ENCODE measurements around the gene DKC1. TPM values are rescaled to one million over a fixed set of nuclear protein-coding genes. Genes with fewer than 3 reads are reported as not detected.
A peak's percentile ranks its signal among the peaks of the same experiment; 100 is the strongest.

Gene DKC1
- total and polyA plus RNA-seq, 9 donors = 17.0 to 60.6 (median 34.4) TPM

- H3K9me3 ChIP-seq = no peaks in the 10 kb centered on the region
- intact Hi-C loops (cut with DNase I) = no loop called here
- H3K4me1 ChIP-seq (ENCODE audit: insufficient read depth) = no peaks in the 10 kb centered on the region
- H3K27ac ChIP-seq = no peak overlapping the region
- no peak overlapping the region for H3K4me3 ChIP-seq
- TF ChIP-seq, protein P1, sequence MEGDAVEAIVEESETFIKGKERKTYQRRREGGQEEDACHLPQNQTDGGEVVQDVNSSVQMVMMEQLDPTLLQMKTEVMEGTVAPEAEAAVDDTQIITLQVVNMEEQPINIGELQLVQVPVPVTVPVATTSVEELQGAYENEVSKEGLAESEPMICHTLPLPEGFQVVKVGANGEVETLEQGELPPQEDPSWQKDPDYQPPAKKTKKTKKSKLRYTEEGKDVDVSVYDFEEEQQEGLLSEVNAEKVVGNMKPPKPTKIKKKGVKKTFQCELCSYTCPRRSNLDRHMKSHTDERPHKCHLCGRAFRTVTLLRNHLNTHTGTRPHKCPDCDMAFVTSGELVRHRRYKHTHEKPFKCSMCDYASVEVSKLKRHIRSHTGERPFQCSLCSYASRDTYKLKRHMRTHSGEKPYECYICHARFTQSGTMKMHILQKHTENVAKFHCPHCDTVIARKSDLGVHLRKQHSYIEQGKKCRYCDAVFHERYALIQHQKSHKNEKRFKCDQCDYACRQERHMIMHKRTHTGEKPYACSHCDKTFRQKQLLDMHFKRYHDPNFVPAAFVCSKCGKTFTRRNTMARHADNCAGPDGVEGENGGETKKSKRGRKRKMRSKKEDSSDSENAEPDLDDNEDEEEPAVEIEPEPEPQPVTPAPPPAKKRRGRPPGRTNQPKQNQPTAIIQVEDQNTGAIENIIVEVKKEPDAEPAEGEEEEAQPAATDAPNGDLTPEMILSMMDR (IDR thresholded peaks at IDR 0.05) = peak; percentile 32 to 67 (median 50)
- TF ChIP-seq POLR2A (IDR thresholded peaks at IDR 0.05) = no peak
- no peaks in the 10 kb centered on the region for H3K27me3 ChIP-seq
- DNase-seq = peak in 2 of 5 donors; percentile 21 to 43
- H3K36me3 ChIP-seq = no peaks in the 10 kb centered on the region
- 23 to 26% (median 24%) methylated on average over 11 of the region's 11 CpGs for WGBS, 3 donors
Observed at GRCh38 chrX:154748712-154749339, 13.8 kb upstream of the DKC1 start.

DNA sequence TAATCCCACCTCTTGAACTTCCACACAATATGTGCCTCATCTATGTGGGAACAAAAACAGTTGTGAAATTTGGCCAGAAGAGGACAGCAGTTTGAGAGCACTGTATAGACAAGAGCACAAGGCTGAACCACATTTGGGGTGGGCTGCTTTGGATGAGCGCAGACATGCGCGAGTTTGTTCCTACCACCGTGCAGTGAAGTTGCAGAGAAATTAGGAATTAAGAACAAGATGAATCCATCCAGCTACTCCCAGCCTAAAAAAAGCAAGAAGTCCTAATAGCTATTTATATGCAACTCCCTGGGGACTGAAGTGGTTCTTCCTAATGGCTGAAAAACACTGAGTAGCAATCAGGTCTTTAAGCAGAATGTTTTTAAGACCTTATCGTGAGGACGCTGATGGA is 12.8 kb upstream of the DKC1 start:
- TF ChIP-seq POLR2A (IDR thresholded peaks at IDR 0.05) (no peak), EP300 (IDR thresholded peaks at IDR 0.05) (no peak)
- TF ChIP-seq, protein P1 (IDR thresholded peaks at IDR 0.05) = no peak
- H3K4me1 ChIP-seq (ENCODE audit: insufficient read depth) = no peaks in the 10 kb centered on the region
- H3K27me3 ChIP-seq = no peaks in the 10 kb centered on the region
- H3K27ac ChIP-seq = no peak overlapping the region
- intact Hi-C loops (cut with DNase I) = no loop called here
- no peak for DNase-seq
- WGBS, 3 donors = 33 to 47% (median 39%) methylated on average over 6 of the region's 6 CpGs
- H3K9me3 ChIP-seq = no peaks in the 10 kb centered on the region
- H3K36me3 ChIP-seq = no peaks in the 10 kb centered on the region
- H3K4me3 ChIP-seq = no peak overlapping the region

GRCh38 chrX:154750301-154751202 is 12.1 kb upstream of the DKC1 start, which contains the start of gene GAB3:
GAB3 (minus strand) TSS chrX:154751077; CDS start chrX:154751025, 52 bp downstream.
- H3K27ac ChIP-seq = no peak within 1 kb of the TSS
- H3K4me3 ChIP-seq = peak within 1 kb of the TSS; percentile 32
- peak in 2 of 5 donors; percentile 25 to 46 for DNase-seq
- TF ChIP-seq, protein P1 (IDR thresholded peaks at IDR 0.05) = no peak
- TF ChIP-seq POLR2A (IDR thresholded peaks at IDR 0.05) (no peak), EP300 (IDR thresholded peaks at IDR 0.05) (no peak)
- no peaks in the 10 kb centered on the region for H3K4me1 ChIP-seq (ENCODE audit: insufficient read depth)
- intact Hi-C loops (cut with DNase I) = no loop called here
- H3K36me3 ChIP-seq = no peaks in the 10 kb centered on the region
- H3K27me3 ChIP-seq = no peaks in the 10 kb centered on the region
- WGBS, 3 donors = 23 to 28% (median 27%) methylated on average over 37 to 97 of the region's 98 CpGs
- H3K9me3 ChIP-seq = no peaks in the 10 kb centered on the region

DNA sequence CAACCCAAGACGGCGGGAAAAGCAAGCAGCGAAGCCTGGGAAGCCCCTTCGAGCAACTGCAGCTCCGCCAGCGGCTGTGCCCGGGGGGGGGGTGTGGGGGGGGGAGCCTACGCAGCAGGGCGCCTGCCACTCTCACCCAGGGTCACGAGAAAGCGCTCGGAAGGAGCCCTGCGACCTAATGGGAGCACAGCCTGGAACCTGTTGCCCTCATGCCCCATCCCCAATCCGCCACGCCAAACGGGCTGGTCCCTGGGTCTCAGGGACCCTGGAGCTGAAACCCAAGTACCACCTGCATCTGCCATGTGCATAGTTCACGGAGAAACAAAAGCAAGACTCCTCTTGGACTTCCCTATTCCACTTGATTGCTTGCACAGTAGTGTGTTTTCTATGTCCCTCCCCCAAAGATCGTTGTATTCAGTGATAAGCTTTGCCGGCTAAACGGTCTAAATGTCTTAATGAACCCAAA is 11.4 kb upstream of the DKC1 start:
- WGBS, 3 donors = 27 to 36% (median 34%) methylated on average over 17 to 20 of the region's 20 CpGs
- Histone ChIP-seq H3K27ac (no peak overlapping the region), H3K36me3 (no peaks in the 10 kb centered on the region), H3K27me3 (no peaks in the 10 kb centered on the region), H3K9me3 (no peaks in the 10 kb centered on the region), H3K4me3 (peak overlapping the region; percentile 32), H3K4me1 (ENCODE audit: insufficient read depth) (no peaks in the 10 kb centered on the region)
- no peak for TF ChIP-seq POLR2A (IDR thresholded peaks at IDR 0.05)
- intact Hi-C loops (cut with DNase I) = no loop called here
- no peak for DNase-seq
